GM10266 (cell line): ENCODE measurements around the gene TRIB2.
A peak's percentile ranks its signal among the peaks of the same experiment; 100 is the strongest.

Experiments
- DNase-seq: peaks from one replicate; pipeline ENCODE4 v3.0.0; 2012; ENCODE audit errors: extremely low spot score
- CTCF ChIP-seq: IDR thresholded peaks from 2 replicates; pipeline ENCODE4 v1.5.1; 2012; ENCODE audit warnings: mild to moderate bottlenecking, low read depth; ENCODE audit not compliant: control insufficient read depth, insufficient read depth; ENCODE audit errors: missing control alignments

TRIB2 gene

GRCh38 chr2:12716282-12717190 lies at the start of gene TRIB2:
TRIB2 (plus strand) TSS chr2:12716936; CDS start chr2:12718308, 1,372 bp downstream.
- DNase-seq = peak; percentile 82
- peak; percentile 26 for TF ChIP-seq CTCF

GRCh38 chr2:12669036-12669435 lies 47.7 kb upstream of the TRIB2 start:
- no peak for DNase-seq
- TF ChIP-seq CTCF = no peak

DNA sequence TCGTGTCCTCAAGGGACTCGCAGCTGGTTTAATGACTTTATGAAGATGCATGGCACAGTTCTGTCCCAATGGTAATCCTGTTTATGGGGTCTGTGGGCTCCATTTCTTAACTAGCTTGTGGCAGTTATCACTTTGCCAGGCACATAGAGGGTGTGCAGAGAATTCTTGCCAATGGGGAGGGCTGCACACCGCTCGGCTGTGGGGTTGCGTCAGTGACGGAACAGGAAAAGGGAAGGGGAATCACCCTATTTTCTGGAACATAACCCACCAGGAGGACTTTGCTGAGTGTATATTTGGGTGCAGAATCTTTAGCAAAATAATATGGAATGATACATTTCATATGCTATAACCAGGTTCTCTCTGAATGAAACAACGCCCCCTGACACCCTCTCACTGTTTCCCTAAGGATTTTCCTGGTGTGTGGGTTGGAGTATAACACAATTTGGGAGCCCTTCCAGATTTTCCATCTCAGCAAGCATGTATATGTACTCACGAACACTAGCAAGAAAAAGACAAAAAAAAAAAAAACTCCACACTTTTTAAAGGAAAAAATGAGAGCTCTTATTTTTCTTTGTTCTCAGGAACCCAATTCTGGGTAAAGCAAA lies 43.9 kb upstream of the TRIB2 start:
- no peak for TF ChIP-seq CTCF
- DNase-seq = no peak

GRCh38 chr2:12674644-12675328 lies 42.0 kb upstream of the TRIB2 start:
- no peak for DNase-seq
- TF ChIP-seq CTCF = no peak

- DNase-seq = no peak
- TF ChIP-seq CTCF = no peak
Measured at GRCh38 chr2:12675352-12675795, 41.4 kb upstream of the TRIB2 start.

GRCh38 chr2:12675801-12676200 lies 40.9 kb upstream of the TRIB2 start:
- no peak for DNase-seq
- no peak for TF ChIP-seq CTCF
